HG02852 (cell line): Measurements from ENCODE around the gene WDR53.
"Not testable (repeated sequence)": the region's sequence is repeated elsewhere in the genome, so short reads cannot be mapped to it uniquely, and the experiment has no call there.

Experiments used
- ATAC-seq: cut with Tn5 transposase; IDR thresholded peaks from one replicate; pipeline ENCODE4 v1.9.1; 2021; ENCODE audit warnings: mild to moderate bottlenecking, moderate library complexity; ENCODE audit not compliant: unreplicated experiment

The WDR53 gene

DNA sequence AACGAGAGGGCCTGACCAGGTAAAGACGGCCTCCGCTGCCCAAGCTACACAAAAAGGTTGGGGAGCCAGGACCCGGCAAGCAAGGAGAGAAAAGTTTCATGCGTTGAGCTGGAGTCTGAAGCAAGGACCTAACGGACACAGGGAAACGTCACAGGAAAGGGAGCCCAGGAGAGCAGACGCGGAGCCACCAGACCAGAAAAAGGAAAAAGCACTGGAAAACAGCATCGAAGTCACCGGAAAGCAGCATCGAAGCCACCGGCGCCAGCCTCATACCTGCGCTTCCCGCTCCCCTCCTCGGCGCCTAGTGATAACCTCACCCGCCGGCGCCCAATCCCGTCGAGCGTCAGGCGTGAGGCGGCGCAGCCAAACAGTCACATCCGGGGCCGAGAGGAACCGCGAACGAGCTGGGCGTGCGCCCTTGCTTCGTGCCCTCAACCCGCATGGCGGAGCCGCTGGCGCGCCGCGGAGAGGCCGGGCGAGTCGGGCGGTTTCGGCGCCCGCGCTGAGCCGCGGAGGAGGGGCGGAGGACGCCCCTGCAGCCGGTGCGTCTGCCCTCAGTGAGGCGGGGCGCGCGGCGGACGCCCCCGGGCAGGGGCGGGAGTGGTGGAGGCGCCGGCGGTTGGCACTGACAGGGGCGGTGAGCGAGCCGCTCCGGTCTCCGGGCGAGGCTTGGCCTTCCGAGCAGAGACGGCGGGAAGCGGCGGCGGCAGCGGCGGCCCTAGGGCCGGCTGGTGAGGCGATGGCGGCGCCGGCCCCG lies at the start of gene WDR53, which contains the start of gene FBXO45:
WDR53 (minus strand) TSS at position 309 of the 757 bp plus-strand sequence. CDS start 7,079 bp downstream, outside the sequence.
FBXO45 (plus strand) TSS at position 415 of the 757 bp plus-strand sequence; CDS start at position 740, 325 bp downstream.
- ATAC-seq = peak; percentile 90

DNA sequence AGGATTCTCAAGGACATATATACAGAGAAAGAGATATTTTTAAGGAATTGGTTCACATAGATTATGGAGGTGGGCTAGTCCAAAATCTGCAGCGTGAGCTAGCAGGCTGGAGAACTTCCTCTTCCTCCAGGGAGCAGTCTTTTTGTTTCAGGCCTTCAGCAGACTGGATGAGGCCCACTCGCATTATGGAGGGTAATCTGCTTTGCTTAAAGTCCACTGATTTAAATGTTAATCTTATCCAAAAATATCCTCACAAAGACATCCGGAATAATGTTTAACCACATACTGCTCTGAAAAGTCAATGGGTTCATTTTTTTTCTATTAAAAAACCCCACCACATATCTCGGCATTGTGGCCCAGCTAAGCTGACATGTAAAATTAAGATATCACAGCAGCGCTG lies 48.9 kb upstream of the WDR53 start:
- no peak for ATAC-seq

DNA sequence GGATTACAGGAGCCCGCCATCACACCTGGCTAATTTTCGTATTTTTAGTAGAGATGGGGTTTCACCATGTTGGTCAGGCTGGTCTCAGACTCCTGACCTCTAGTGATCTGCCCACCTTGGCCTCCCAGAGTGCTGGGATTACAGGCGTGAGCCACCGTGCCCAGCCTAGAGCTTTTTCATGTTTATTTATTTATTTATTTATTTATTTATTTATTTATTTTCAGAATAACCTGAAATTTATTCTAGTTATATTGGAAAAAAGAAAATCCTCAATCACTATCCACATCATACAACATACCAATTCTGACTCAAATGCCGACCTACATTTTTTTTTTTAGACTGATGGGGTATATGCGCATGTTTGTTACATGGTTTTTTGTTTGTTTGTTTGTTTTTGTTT lies 46.9 kb upstream of the WDR53 start:
- not testable (repeated sequence) for ATAC-seq

DNA sequence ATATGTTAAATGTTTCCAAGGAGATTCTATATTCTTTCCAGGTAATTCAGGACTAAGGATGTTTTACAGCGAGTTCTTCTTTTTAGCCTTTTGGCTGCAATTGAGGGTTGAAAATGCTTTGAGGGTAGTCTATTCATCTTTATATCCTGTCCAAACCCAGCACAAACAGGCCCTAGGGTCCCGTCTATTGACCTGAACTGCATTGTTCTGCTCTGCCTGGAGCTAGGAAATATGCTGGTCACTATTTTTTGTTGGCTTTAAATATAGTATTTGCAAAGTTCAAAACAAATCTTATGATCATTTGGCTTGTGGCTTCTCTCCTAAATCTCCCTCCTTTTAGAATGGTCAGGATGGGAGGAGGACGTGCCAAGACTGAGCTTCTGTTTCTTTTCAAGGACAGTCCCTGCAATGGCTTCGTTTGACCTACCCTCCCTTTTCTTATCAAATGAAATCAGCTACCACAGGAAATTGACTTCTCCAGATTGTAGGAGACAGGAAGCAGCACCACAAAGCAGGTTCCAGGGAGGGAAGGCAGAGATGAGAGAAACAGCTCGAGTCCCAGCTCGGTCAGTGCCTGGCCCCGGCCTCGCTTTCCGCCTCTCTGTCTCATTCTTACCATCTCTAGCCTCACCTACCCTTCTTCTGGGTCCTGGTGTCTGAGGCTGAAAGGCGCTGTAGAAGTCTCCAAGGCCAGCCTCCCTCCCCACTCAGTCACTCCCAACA lies 43.6 kb upstream of the WDR53 start:
- ATAC-seq = no peak

DNA sequence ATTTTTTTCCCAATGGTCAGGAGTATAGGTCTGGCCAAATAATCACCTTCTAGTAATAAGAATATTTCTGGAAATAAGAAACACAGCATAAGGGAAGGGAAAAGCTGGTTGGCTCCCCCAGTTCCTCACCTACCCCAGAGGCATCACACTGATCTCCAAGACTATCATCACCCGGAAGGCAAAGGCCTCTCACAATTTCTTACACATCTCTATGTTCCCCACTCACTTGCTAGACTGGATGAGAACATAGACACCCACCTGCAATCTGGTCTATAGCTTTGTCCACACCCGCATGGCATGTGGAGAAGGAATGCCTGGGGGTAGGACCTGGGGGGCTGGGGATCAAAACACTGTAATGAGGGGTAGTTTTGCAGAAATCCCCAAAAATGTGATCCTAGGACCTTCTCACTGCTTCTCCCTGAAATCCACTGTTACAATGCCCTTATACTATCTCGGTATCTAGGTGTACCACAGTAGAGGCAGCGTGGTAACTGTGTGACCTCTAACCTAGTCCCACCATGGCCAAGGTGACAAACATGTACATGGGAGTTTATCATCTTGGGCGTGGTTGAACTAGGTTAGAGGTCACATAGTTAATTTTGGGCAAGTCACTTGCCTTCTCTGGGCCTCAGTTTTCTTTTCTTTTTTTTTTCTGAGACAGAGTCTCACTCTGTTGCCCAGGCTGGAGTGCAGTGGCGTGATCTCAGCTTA lies 41.6 kb upstream of the WDR53 start:
- ATAC-seq = no peak

DNA sequence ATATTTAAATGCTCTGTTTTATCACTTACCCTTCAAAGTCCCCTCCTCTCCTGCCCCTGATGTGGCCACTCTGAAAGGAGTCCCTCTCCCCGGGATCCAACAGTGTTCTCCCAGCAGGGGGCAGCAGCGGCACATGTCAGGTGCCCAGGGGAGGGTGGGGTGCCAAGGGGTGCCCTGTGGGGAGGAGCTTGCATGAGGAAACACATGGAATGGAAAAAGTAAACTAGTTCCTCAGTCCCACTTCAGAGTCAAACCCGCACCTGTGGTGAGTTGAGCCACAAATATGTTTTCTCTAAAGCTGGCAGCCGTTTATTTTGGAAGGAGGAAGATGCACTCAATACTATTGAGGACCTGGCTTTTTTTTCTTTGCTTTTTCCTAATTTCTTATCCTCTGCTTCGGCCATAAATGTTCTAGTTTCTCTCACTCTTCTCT lies 41.0 kb upstream of the WDR53 start:
- ATAC-seq = no peak

DNA sequence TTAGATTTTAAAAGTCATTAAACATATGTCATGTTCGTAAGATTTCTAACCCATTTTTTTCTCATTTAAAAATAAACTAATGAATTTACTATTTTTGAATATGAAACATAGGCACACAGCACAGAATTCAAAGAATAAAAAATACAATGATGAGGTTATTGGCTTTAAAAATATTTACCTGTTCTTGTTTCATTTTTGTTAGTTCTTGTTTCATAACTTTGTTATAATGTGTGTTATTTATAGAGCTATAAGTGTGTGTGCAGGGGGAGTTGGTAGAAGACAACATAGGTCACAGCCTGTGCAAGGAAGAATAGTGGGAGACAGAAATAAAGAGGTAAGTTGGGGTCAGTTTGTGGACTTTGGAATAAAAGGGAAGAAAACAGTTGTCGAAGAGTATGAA lies 40.3 kb upstream of the WDR53 start:
- ATAC-seq = no peak

DNA sequence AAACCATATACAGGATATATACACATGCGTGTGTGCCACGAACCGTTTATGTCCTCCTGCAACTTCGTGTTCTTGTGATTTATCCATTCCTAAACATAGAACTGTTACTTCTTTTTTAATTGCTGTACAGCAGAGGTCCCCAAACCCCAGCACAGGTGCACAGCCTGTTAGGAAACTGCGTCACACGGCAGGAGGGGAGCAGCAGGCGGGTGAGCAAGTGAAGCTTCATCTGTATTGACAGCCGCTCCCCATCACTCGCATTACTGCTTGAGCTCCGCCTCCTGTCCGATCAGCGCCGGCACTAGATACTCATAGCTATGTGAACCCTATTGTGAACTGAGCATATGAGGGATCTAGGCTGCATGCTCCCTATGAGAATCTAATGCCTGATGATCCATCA lies 36.2 kb upstream of the WDR53 start:
- no peak for ATAC-seq

DNA sequence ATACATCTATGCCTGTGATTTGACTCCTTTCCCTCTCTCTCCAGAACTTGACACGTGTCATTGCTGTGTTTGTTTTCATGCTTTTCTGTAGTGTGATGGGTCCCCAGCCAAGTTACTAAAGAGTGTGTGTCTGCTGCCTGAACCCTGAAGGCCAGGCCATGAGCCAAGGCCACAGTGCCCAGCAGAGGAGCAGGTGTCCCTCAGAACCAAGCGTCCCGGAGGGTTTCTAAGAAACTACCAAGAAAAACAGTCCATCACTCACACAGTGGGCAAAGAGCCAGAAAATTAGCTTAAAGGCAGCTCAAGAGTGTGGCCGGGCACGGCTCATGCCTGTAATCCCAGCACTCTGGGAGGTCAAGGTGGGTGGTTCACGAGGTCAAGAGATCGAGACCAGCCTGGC lies 35.3 kb upstream of the WDR53 start:
- ATAC-seq = no peak

DNA sequence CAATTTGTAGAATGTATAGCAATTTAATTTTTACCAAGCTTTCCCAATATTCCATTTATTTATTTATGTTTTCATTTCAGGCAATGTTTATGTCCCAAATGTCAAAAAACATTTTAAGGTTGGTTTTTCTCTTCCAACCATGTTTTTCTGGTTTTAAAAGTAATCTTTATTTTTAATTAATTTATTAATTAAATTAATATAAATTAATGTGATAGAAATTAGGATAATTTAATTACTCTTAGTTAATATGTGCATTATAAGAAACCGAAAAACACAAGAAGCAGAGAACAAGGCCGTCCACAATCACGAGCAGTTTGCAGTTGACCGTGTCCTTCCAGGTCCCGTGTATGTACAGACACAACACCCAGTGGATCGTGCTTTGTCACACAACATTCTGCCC lies 34.3 kb upstream of the WDR53 start:
- no peak for ATAC-seq

DNA sequence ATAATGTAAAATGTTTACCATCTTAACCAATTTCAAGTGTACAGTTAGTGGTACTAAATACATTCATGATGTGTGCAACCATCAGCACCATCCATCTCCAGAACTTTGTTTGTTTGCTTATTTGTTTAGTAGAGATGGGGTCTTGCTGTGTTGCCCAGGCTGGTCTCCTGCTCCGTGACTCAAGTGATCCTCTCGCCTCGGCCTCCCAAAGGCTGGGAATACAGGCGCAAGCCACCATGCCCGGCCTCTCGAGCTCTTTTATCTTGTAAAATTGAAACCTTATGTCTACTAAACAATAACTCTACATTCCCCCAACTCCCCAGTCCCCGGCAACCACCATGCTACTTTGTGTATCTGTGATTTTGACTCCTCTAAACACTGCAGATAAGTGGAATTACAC lies 32.0 kb upstream of the WDR53 start:
- no peak for ATAC-seq

DNA sequence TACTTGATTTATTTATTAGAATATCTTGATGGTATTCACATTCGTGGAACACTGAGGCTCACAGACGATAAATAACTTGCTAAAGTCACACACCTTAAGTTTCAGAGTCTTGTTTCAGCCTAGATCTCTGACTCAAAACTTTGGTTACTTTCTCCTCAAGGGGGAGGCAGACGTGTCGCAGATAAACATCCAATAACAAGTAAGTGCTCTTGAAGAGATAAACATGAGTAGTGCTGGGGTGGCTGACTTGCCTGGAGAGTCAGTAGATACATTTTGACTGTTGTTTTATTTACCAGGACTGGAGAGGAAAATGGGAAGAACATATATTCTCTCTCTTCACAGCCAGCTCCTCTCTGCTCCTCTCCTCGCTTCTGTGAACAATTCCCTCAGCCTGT lies 31.4 kb upstream of the WDR53 start:
- ATAC-seq = no peak

DNA sequence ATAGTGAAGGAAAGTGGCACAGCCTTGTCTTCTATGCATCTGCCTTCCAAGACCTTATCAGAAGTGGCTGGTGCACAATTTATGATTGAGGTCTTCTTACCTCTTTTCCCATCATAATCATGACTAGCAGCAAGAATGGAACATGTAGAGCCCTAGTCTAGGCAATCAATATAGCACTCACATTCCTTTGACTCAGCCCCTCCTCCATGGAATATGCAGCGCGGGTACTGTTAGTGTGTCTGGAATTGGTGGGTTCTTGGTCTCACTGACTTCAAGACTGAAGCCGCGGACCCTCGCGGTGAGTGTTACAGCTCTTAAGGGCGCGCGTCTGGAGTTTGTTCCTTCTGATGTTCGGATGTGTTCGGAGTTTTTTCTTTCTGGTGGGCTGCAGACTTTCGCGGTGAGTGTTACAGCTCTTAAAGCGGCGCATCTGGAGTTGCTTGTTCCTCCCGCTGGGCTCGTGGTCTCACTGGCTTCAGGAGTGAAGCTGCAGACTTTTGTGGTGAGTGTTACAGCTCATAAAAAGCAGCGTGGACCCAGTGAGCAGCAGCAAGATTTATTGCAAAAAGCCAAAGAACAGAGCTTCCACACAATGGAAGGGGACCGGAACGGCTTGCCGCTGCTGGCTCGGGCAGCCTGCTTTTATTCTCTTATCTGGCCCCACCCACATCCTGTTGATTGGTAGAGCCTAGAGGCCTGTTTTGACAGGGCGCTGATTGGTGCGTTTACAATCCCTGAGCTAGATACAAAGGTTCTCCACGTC lies 29.8 kb upstream of the WDR53 start:
- ATAC-seq = not testable (repeated sequence)

DNA sequence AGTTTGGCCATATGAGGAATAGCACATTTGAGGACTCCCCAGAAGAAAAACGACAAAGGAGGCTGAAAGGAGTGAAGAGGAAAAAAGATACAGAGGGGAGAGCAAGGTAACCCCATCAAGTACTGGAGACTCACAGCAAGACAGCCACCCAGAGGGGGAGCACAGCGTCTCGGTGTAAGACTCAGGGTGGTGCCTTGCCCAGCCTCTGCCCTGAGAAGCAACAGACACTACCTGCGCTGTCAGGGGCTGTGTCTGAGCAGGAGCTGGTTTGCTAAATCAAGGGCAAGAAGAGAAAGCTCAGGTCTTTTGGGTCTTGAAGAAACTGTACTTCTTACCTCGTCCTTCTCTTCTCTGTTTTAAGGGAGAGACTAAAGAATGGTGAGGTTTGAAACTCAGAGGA lies 28.0 kb upstream of the WDR53 start:
- no peak for ATAC-seq

DNA sequence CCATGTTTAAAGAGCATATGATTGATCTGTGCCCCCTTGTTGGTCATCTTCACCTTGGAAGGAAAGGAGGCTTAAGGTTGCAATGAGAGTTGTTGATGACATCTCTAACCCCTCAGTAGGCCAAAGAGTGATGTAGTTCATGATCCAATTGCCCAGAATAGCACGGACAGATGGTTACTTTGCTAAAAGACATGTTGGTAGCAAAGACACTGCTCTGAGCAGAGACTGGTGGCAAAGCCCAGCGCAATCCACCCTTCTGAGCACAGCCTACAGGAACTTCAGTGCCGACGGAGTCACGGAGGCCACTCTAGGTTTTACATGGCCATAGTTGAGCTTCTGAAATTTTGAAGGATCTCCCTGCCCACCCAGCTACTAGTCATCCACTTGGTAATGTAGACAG lies 21.9 kb upstream of the WDR53 start:
- ATAC-seq = no peak

DNA sequence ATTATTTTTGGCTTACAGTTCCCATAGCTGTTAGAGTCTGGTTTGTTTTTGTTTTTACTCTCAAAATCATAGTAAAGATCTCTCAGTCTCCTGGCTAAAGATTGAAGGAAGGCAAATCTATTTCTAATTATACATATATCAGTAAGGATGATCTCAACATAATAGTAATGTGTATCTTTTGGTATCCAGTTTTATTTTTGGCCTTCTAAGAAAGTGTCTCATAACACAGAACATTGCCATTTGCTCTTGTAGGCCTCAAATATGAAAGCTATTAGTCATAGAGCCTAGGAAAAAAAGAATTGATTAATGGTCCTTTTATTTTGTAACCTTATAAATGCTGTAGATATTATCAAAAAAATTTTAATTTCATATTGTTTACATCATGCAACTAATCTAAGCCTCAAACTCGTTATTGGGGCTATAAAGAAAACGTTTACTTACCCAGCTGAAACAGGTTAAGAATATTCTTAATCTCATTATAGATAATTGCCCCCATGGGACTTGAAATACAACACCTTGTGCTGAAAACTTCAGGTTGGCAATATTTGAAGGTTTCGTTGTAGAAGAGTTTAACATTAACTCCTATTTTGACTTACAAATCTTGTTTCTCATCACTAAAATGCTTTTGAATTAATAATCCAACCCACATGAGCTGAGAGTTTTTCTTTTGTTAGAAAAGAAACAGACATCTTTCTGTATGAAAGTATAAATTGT lies 16.8 kb upstream of the WDR53 start:
- ATAC-seq = no peak

DNA sequence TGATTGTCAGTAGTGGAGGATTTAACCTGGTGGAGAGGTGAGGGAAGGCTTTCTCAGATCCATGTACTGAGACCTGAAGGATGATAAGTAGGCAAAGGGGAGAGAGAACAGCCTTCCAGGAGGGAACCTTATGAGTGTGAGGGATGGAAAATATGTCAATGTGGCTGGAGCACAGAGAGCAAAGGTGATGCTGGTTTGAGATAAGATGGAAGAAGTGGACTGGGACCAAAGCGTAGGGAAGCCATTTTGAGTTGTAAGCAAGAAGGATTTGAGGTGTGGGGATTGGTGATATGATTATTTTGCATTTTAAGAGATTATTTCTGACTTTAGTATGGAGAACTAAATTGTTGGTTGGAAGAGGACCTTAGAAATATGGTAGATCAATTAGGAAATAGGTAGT lies 4.0 kb upstream of the WDR53 start:
- ATAC-seq = no peak

DNA sequence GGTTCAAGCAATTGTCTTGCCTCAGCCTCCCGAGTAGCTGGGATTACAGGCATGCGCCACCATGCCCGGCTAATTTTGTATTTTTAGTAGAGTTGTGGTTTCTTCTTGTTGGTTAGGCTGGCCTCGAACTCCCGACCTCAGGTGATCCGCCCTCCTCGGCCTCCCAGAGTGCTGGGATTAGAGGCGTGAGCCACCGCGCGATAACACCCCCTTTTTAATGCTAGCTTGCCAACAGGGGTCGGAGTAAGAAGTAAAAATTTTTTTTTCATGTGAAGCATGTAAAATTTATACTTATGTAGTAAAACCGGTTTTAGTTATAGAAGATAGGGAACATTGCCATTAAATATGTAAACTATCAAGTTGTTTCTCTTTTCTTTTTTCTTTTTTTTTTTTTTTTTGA lies 2.0 kb upstream of the WDR53 start:
- ATAC-seq = not testable (repeated sequence)

DNA sequence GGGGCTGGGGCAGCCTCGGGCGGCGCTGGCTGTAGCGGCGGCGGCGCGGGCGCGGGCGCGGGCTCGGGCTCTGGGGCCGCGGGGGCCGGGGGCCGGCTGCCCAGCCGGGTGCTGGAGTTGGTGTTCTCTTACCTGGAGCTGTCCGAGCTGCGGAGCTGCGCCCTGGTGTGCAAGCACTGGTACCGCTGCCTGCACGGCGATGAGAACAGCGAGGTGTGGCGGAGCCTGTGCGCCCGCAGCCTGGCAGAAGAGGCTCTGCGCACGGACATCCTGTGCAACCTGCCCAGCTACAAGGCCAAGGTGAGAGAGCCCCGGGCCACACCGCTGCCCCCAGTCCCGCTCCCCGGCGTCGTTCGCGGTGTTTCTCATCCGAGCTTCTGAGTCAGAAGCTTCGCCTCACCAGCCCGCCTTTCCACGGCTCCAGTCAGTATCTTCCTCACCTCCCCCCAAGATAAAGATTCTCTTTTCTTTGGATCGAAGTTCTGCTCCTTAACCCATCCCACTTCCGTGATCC lies 706 bp upstream of the WDR53 start:
- ATAC-seq = peak; percentile 38

DNA sequence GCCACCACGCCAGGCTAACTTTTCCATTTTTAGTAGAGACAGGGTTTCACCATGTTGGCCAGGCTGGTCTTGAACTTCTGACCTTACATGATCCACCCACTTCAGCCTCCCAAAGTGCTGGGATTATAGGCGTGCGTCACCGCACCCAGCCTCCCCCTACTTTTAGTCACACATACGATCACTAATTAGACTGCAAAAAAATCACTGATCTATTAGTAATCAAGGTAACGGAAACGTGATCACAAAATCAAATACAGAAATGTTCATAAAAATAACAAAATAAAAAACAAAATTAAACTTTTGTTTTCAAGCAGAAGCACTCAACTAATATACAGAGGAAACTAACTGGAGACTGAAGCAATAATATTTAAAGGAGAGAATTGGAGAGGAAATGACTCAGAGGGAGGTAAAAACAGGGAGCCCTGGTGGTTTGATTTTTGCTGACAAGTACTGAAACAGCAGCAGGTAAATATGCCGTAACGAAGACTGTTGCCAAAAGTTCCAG lies 4.6 kb downstream of the WDR53 start:
- no peak for ATAC-seq
